GM19240 (cell line): Measurements from ENCODE around the gene MLXIP.

Experiments used
- DNase-seq: peaks from one replicate; pipeline ENCODE4 v3.0.0; 2011; ENCODE audit warnings: low spot score; ENCODE audit not compliant: insufficient read length

Gene MLXIP

GRCh38 chr12:122076743-122077495 lies 1.6 kb upstream of the MLXIP start:
- no peak for DNase-seq

GRCh38 chr12:122079033-122079531 lies 526 bp downstream of the MLXIP start:
- no peak for DNase-seq

GRCh38 chr12:122079532-122080081 lies 1.1 kb downstream of the MLXIP start:
- DNase-seq, result no peak

GRCh38 chr12:122080149-122081082 lies 1.9 kb downstream of the MLXIP start:
- DNase-seq, result no peak

GRCh38 chr12:122081083-122081696 lies 2.6 kb downstream of the MLXIP start:
- no peak for DNase-seq

GRCh38 chr12:122081697-122082221 lies 3.2 kb downstream of the MLXIP start:
- DNase-seq, result peak; percentile 63

GRCh38 chr12:122082621-122083356 lies 4.2 kb downstream of the MLXIP start:
- no peak for DNase-seq

GRCh38 chr12:122084857-122085405 lies 6.4 kb downstream of the MLXIP start:
- DNase-seq, result no peak

- no peak for DNase-seq
These were observed 7.0 kb downstream of the MLXIP start for GRCh38 chr12:122085591-122085990.

- DNase-seq, result no peak
These were observed 7.6 kb downstream of the MLXIP start for GRCh38 chr12:122086116-122086515.

GRCh38 chr12:122086641-122087285 lies 8.2 kb downstream of the MLXIP start:
- no peak for DNase-seq

GRCh38 chr12:122087431-122088178 lies 9.0 kb downstream of the MLXIP start:
- no peak for DNase-seq

GRCh38 chr12:122088179-122088810 lies 9.7 kb downstream of the MLXIP start:
- DNase-seq, result no peak

GRCh38 chr12:122089077-122089476 lies 10.5 kb downstream of the MLXIP start:
- DNase-seq, result no peak

GRCh38 chr12:122090759-122091515 lies 12.4 kb downstream of the MLXIP start:
- no peak for DNase-seq

GRCh38 chr12:122093098-122093883 lies 14.7 kb downstream of the MLXIP start:
- no peak for DNase-seq

- no peak for DNase-seq
These were observed 15.7 kb downstream of the MLXIP start for GRCh38 chr12:122094137-122094734.
